Measurements from ENCODE around the gene SULT2A1.
"Not testable (repeated sequence)": the region's sequence is repeated elsewhere in the genome, so short reads cannot be mapped to it uniquely, and the experiment has no call there.

Gene SULT2A1

DNA sequence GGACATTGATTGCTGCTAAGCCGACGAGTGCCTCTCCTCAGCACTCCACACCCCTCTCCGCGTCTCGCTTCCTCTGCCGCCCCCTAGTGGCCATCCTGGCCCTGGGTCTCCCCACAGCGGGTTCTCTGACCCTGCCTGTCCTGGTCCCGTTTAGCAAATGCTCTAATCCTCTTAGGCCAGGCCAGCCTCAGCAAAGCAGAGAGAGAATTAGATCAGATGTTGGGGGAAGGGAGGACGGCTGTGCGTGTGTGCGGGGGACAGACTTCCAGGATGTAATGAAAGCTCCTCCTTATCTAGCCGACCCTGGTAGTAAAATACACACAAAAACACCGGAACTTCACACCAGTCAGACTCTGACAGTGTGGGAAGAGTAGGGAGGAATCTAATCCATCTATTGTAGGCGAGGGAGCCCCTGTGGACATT lies 22.6 kb downstream of the SULT2A1 start:
- Histone ChIP-seq H2BK5ac (ENCODE audit: low read length) (no peak overlapping the region), H3K27ac (replicated peaks; ENCODE audit: low read length) (peak overlapping the region; percentile 67), H3K4me1 (ENCODE audit: control insufficient read depth in 2 of 2, insufficient read depth in 1 of 2, low read depth in 1 of 2, low read length in 2 of 2) (peaks cover 0 to 4% of the 10 kb centered on the region in 2 donors), H4K8ac (ENCODE audit: low read depth, low read length) (no peak overlapping the region), H3K9ac (ENCODE audit: low read depth, low read length, poor library complexity) (no peak overlapping the region), H4K91ac (ENCODE audit: low read depth, low read length, poor library complexity) (no peak overlapping the region), H2AFZ (ENCODE audit: low read length) (peak overlapping the region; percentile 76), H3K27me3 (ENCODE audit: control insufficient read depth in 3 of 3, insufficient read depth in 3 of 3, low read depth in 1 of 3, low read length in 3 of 3) (no peaks in the 10 kb centered on the region), H3K18ac (ENCODE audit: low read length) (peak overlapping the region; percentile 8), H3K4ac (ENCODE audit: low read length) (no peak overlapping the region), H2BK120ac (ENCODE audit: low read depth, low read length) (no peak overlapping the region), H3K14ac (ENCODE audit: low read length) (no peak overlapping the region), H2BK12ac (ENCODE audit: low read length) (no peak overlapping the region), H2BK15ac (ENCODE audit: low read length) (no peak overlapping the region), H3K4me2 (ENCODE audit: insufficient read depth, low read length, poor library complexity, severe bottlenecking) (peak overlapping the region; percentile 12), H2AK5ac (ENCODE audit: low read depth, low read length) (no peak overlapping the region), H3K4me3 (ENCODE audit: low read length in 2 of 2) (no peak overlapping the region), H3K23ac (ENCODE audit: low read depth, low read length, poor library complexity) (no peak overlapping the region), H3K79me1 (ENCODE audit: low read depth, low read length) (no peaks in the 10 kb centered on the region), H3K9me3 (replicated peaks in 1 of 2; ENCODE audit: control insufficient read depth in 2 of 2, insufficient read depth in 1 of 2, low read depth in 1 of 2, low read length in 2 of 2) (peaks cover 0 to 2% of the 10 kb centered on the region in 2 donors), H3K36me3 (replicated peaks in 1 of 2; ENCODE audit: control insufficient read depth in 2 of 2, insufficient read depth in 2 of 2, low read length in 2 of 2) (no peaks in the 10 kb centered on the region)
- peak; percentile 91 for DNase-seq (ENCODE audit: low spot score)
- WGBS, 2 donors (ENCODE audit: extremely low coverage in 2 of 2, insufficient read length in 2 of 2, insufficient replicate concordance in 1 of 2): no CpG with 5 or more reads among the region's 14 CpGs

DNA sequence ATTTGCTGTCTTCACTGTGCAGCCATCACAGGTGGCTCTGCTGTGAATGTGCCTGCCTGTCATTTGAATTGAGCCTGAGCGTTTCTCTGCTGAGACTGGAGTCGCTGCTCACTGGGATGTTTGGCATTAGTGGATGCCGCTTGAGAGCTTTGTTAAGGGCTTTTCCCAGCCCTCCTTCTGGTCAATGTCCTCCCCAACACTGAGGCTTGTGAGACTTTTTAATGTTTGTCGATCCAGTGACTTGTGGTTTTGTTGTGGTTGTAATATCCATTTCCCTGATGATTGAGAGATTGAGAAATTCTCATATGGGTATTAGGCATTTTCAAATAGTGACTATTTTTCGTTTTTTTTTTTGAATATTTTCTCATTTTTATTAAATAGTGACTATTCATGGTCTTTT lies 24.5 kb downstream of the SULT2A1 start:
- H2BK15ac ChIP-seq (ENCODE audit: low read length): peak overlapping the region; percentile 97
- no peak overlapping the region for H3K23ac ChIP-seq (ENCODE audit: low read depth, low read length, poor library complexity)
- H2BK5ac ChIP-seq (ENCODE audit: low read length): no peak overlapping the region
- no CpG with 5 or more reads among the region's 5 CpGs for WGBS, 2 donors (ENCODE audit: extremely low coverage in 2 of 2, insufficient read length in 2 of 2, insufficient replicate concordance in 1 of 2)
- no peak overlapping the region for H3K27ac ChIP-seq (replicated peaks; ENCODE audit: low read length)
- H3K18ac ChIP-seq (ENCODE audit: low read length): no peak overlapping the region
- H3K9ac ChIP-seq (ENCODE audit: low read depth, low read length, poor library complexity): no peak overlapping the region
- H4K91ac ChIP-seq (ENCODE audit: low read depth, low read length, poor library complexity): no peak overlapping the region
- H2BK120ac ChIP-seq (ENCODE audit: low read depth, low read length): no peak overlapping the region
- no peaks in the 10 kb centered on the region for H3K36me3 ChIP-seq (replicated peaks in 1 of 2; ENCODE audit: control insufficient read depth in 2 of 2, insufficient read depth in 2 of 2, low read length in 2 of 2)
- DNase-seq (ENCODE audit: low spot score): no peak
- H3K27me3 ChIP-seq (ENCODE audit: control insufficient read depth in 3 of 3, insufficient read depth in 3 of 3, low read depth in 1 of 3, low read length in 3 of 3): no peaks in the 10 kb centered on the region
- H3K4me1 ChIP-seq (ENCODE audit: control insufficient read depth in 2 of 2, insufficient read depth in 1 of 2, low read depth in 1 of 2, low read length in 2 of 2): peaks cover 0 to 4% of the 10 kb centered on the region in 2 donors
- no peak overlapping the region for H4K8ac ChIP-seq (ENCODE audit: low read depth, low read length)
- no peak overlapping the region for H2AFZ ChIP-seq (ENCODE audit: low read length)
- no peaks in the 10 kb centered on the region for H3K79me1 ChIP-seq (ENCODE audit: low read depth, low read length)
- no peak overlapping the region for H3K4me3 ChIP-seq (ENCODE audit: low read length in 2 of 2)
- H3K4me2 ChIP-seq (ENCODE audit: insufficient read depth, low read length, poor library complexity, severe bottlenecking): no peak overlapping the region
- H3K14ac ChIP-seq (ENCODE audit: low read length): no peak overlapping the region
- no peak overlapping the region for H2AK5ac ChIP-seq (ENCODE audit: low read depth, low read length)
- peaks cover 0 to 2% of the 10 kb centered on the region in 2 donors for H3K9me3 ChIP-seq (replicated peaks in 1 of 2; ENCODE audit: control insufficient read depth in 2 of 2, insufficient read depth in 1 of 2, low read depth in 1 of 2, low read length in 2 of 2)
- no peak overlapping the region for H2BK12ac ChIP-seq (ENCODE audit: low read length)
- no peak overlapping the region for H3K4ac ChIP-seq (ENCODE audit: low read length)

GRCh38 chr19:47860602-47861297 lies 25.4 kb downstream of the SULT2A1 start:
- peak overlapping the region; percentile 44 for H3K9ac ChIP-seq (ENCODE audit: low read depth, low read length, poor library complexity)
- no peak overlapping the region for H2AFZ ChIP-seq (ENCODE audit: low read length)
- no peaks in the 10 kb centered on the region for H3K79me1 ChIP-seq (ENCODE audit: low read depth, low read length)
- no peak overlapping the region for H3K27ac ChIP-seq (replicated peaks; ENCODE audit: low read length)
- peak overlapping the region; percentile 61 for H2BK120ac ChIP-seq (ENCODE audit: low read depth, low read length)
- peak overlapping the region; percentile 41 for H2BK12ac ChIP-seq (ENCODE audit: low read length)
- H3K18ac ChIP-seq (ENCODE audit: low read length): peak overlapping the region; percentile 91
- peak overlapping the region; percentile 17 for H4K8ac ChIP-seq (ENCODE audit: low read depth, low read length)
- H3K4me2 ChIP-seq (ENCODE audit: insufficient read depth, low read length, poor library complexity, severe bottlenecking): no peak overlapping the region
- no peaks in the 10 kb centered on the region for H3K27me3 ChIP-seq (ENCODE audit: control insufficient read depth in 3 of 3, insufficient read depth in 3 of 3, low read depth in 1 of 3, low read length in 3 of 3)
- peak overlapping the region; percentile 98 for H2AK5ac ChIP-seq (ENCODE audit: low read depth, low read length)
- peak overlapping the region in 1 of 2 donors; percentile 58 for H3K4me3 ChIP-seq (ENCODE audit: low read length in 2 of 2)
- DNase-seq (ENCODE audit: low spot score): no peak
- WGBS, 2 donors (ENCODE audit: extremely low coverage in 2 of 2, insufficient read length in 2 of 2, insufficient replicate concordance in 1 of 2): no CpG with 5 or more reads among the region's 34 CpGs
- peak overlapping the region; percentile 24 for H4K91ac ChIP-seq (ENCODE audit: low read depth, low read length, poor library complexity)
- H2BK5ac ChIP-seq (ENCODE audit: low read length): no peak overlapping the region
- peaks cover 0 to 4% of the 10 kb centered on the region in 2 donors for H3K4me1 ChIP-seq (ENCODE audit: control insufficient read depth in 2 of 2, insufficient read depth in 1 of 2, low read depth in 1 of 2, low read length in 2 of 2)
- no peak overlapping the region for H3K4ac ChIP-seq (ENCODE audit: low read length)
- H3K14ac ChIP-seq (ENCODE audit: low read length): no peak overlapping the region
- no peaks in the 10 kb centered on the region for H3K36me3 ChIP-seq (replicated peaks in 1 of 2; ENCODE audit: control insufficient read depth in 2 of 2, insufficient read depth in 2 of 2, low read length in 2 of 2)
- H3K9me3 ChIP-seq (replicated peaks in 1 of 2; ENCODE audit: control insufficient read depth in 2 of 2, insufficient read depth in 1 of 2, low read depth in 1 of 2, low read length in 2 of 2): peaks cover 0 to 2% of the 10 kb centered on the region in 2 donors
- peak overlapping the region; percentile 97 for H2BK15ac ChIP-seq (ENCODE audit: low read length)
- H3K23ac ChIP-seq (ENCODE audit: low read depth, low read length, poor library complexity): peak overlapping the region; percentile 31

DNA sequence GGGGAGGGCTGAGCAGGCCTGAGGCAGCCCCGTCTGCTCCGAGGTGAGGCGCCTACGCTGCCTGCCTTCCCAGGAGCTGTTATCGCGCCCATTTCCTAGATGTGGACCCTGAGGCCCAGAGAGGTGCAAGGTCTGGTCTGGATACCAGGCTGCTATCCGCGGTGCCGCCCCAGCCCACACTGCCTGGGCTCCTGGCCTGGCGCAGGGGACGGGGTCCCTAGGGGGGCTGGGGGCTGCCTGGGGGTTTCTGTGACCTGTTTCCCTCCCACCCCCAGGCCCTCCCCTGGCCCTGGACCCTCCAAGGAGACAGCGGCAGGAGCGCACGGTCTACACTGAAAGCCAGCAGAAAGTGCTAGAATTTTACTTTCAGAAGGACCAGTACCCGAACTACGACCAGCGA lies 26.3 kb downstream of the SULT2A1 start:
- H2BK5ac ChIP-seq (ENCODE audit: low read length); H3K27me3 ChIP-seq (ENCODE audit: control insufficient read depth in 3 of 3, insufficient read depth in 3 of 3, low read depth in 1 of 3, low read length in 3 of 3); H4K91ac ChIP-seq (ENCODE audit: low read depth, low read length, poor library complexity); H3K79me1 ChIP-seq (ENCODE audit: low read depth, low read length); H2AK5ac ChIP-seq (ENCODE audit: low read depth, low read length); H3K4ac ChIP-seq (ENCODE audit: low read length); H3K4me1 ChIP-seq (ENCODE audit: control insufficient read depth in 2 of 2, insufficient read depth in 1 of 2, low read depth in 1 of 2, low read length in 2 of 2); H3K9ac ChIP-seq (ENCODE audit: low read depth, low read length, poor library complexity); H3K27ac ChIP-seq (replicated peaks; ENCODE audit: low read length); H3K9me3 ChIP-seq (replicated peaks in 1 of 2; ENCODE audit: control insufficient read depth in 2 of 2, insufficient read depth in 1 of 2, low read depth in 1 of 2, low read length in 2 of 2); H3K23ac ChIP-seq (ENCODE audit: low read depth, low read length, poor library complexity); H3K18ac ChIP-seq (ENCODE audit: low read length); H2AFZ ChIP-seq (ENCODE audit: low read length); H3K4me3 ChIP-seq (ENCODE audit: low read length in 2 of 2); DNase-seq (ENCODE audit: low spot score); H4K8ac ChIP-seq (ENCODE audit: low read depth, low read length); H3K14ac ChIP-seq (ENCODE audit: low read length); H2BK12ac ChIP-seq (ENCODE audit: low read length); H3K4me2 ChIP-seq (ENCODE audit: insufficient read depth, low read length, poor library complexity, severe bottlenecking); H2BK15ac ChIP-seq (ENCODE audit: low read length); H3K36me3 ChIP-seq (replicated peaks in 1 of 2; ENCODE audit: control insufficient read depth in 2 of 2, insufficient read depth in 2 of 2, low read length in 2 of 2); H2BK120ac ChIP-seq (ENCODE audit: low read depth, low read length): not testable (repeated sequence)
- no CpG with 5 or more reads among the region's 17 CpGs for WGBS, 2 donors (ENCODE audit: extremely low coverage in 2 of 2, insufficient read length in 2 of 2, insufficient replicate concordance in 1 of 2)
